Right lobe of liver (tissue), 6 donors: ENCODE data around the gene AKT3. TPM values are rescaled to one million over a fixed set of nuclear protein-coding genes. Genes with fewer than 3 reads are reported as not detected.

Source experiments
- ATAC-seq, 4 donors: fragments of 200-7000 bp; cut with Tn5 transposase; one replicate each; pipeline ENCODE4 v1.9.1; 2020; ENCODE audit warnings: mild to moderate bottlenecking in 4 of 4, moderate library complexity in 4 of 4
- DNase-seq, 3 donors: peaks; one replicate each; pipeline ENCODE4 v3.0.0-alpha.2; 2020
- H3K27ac ChIP-seq, 3 donors: fragments of 200-600 bp; one replicate each; pipeline ENCODE4 v1.8.0; 2022
- H3K27me3 ChIP-seq, 2 donors: fragments of 200-600 bp; one replicate each; pipeline ENCODE4 v1.8.0; 2022
- H3K36me3 ChIP-seq, 4 donors: fragments of 200-600 bp; sonication (generic) in 1 of 4; one replicate each; pipeline versions ENCODE4 v1.5.1 to v1.8.0; 2017 to 2022; ENCODE audit warnings: control low read depth in 1 of 4
- H3K4me1 ChIP-seq, 4 donors: fragments of 200-600 bp; sonication (generic) in 1 of 4; one replicate each; pipeline versions ENCODE4 v1.5.1 to v1.8.0; 2017 to 2022; ENCODE audit warnings: control low read depth in 1 of 4
- H3K4me3 ChIP-seq, 3 donors: fragments of 200-600 bp; one replicate each; pipeline ENCODE4 v1.8.0; 2022
- H3K9me3 ChIP-seq, 4 donors: fragments of 200-600 bp; sonication (generic) in 1 of 4; one replicate each; pipeline versions ENCODE4 v1.5.1 to v1.8.0; 2017 to 2022; ENCODE audit warnings: control low read depth in 1 of 4
- CTCF ChIP-seq, 4 donors: fragments of 200-600 bp in 3 of 4; fragments of 450-650 bp in 1 of 4; IDR thresholded peaks; one replicate each; pipeline versions ENCODE4 v1.5.1 to v1.8.0; 2016 to 2022; ENCODE audit warnings: antibody characterized with exemption in 4 of 4, mild to moderate bottlenecking in 2 of 4
- POLR2A ChIP-seq: fragments of 450-650 bp; IDR thresholded peaks from one replicate; pipeline ENCODE4 v1.6.1; 2017; ENCODE audit warnings: antibody characterized with exemption, mild to moderate bottlenecking
- WGBS: methylation state at CpG from one replicate; pipeline ENCODE4 v1.1.6; 2018; ENCODE audit warnings: low coverage, low lambda C conversion rate; ENCODE audit not compliant: insufficient coverage; ENCODE audit errors: missing lambda C conversion rate; 5-methylcytosine and 5-hydroxymethylcytosine counted together
- intact Hi-C, 2 donors: fragments of 100-400 bp; cut with DNase I; formaldehyde crosslinking; loops; one replicate each; pipeline versions ENCODE4 v1.11.2 to v1.14.1; 2022
- total RNA-seq, 6 experiments: library from RNA; depleted of rRNA in 2 of 6; stranded (reverse); fragments of >200 nt in 2 of 6; fragmentation: NEBNext Ultra II Directional in 3 of 6; extraction: Animal tissue kit (Norgen Biotek cat#: 25700) in 3 of 6; gene quantifications; one replicate each; pipeline versions ENCODE4 v1.1.0 to v1.2.4, GENCODE V29; 2016 to 2023
- donor health status: DM: no; HTN: yes; CAD: no.
- donor health status: DM: no; HTN: no; CAD: no.
- donor health status: DM: no; HTN: no; CAD: no.
- donor health status: DM: no; HTN: yes; CAD: no.
- donor health status: DM: no; HTN: yes; CAD: no.

AKT3 gene
- total RNA-seq, 6 experiments from 2014 or later, result 4.9 to 9.6 (median 6.8) TPM

- Histone ChIP-seq H3K9me3 (no peaks in the 10 kb centered on the region), H3K4me3 (no peak overlapping the region), H3K27ac (no peak overlapping the region), H3K36me3 (no peaks in the 10 kb centered on the region), H3K27me3 (no peaks in the 10 kb centered on the region), H3K4me1 (peaks cover 0 to 2% (median 0%) of the 10 kb centered on the region in 4 donors)
- intact Hi-C loops, result no loop called here
- no peak for ATAC-seq
- 82% methylated on average over 3 of the region's 3 CpGs for WGBS
- no peak for TF ChIP-seq CTCF (IDR thresholded peaks at IDR 0.05)
- TF ChIP-seq POLR2A, result no peak
- DNase-seq, result no peak
Measured at GRCh38 chr1:243725846-243726245, 124.2 kb downstream of the AKT3 start.

GRCh38 chr1:243725075-243725474 is 125.0 kb downstream of the AKT3 start:
- H3K27me3 ChIP-seq, result no peaks in the 10 kb centered on the region
- DNase-seq, result no peak
- no peak overlapping the region for H3K4me3 ChIP-seq
- no peaks in the 10 kb centered on the region for H3K4me1 ChIP-seq
- H3K27ac ChIP-seq, result no peak overlapping the region
- TF ChIP-seq CTCF (IDR thresholded peaks at IDR 0.05), result no peak
- no peak for TF ChIP-seq POLR2A
- no peaks in the 10 kb centered on the region for H3K9me3 ChIP-seq
- intact Hi-C loops, result no loop called here
- ATAC-seq, result no peak
- no peaks in the 10 kb centered on the region for H3K36me3 ChIP-seq
- 77% methylated on average over 3 of the region's 3 CpGs for WGBS

GRCh38 chr1:243723458-243724043 is 126.5 kb downstream of the AKT3 start:
- intact Hi-C loops, result no loop called here
- no peak overlapping the region for H3K27ac ChIP-seq
- H3K4me3 ChIP-seq, result no peak overlapping the region
- WGBS, result 71% methylated on average over 3 of the region's 3 CpGs
- no peak for TF ChIP-seq POLR2A
- no peak for TF ChIP-seq CTCF (IDR thresholded peaks at IDR 0.05)
- no peak for ATAC-seq
- H3K27me3 ChIP-seq, result no peaks in the 10 kb centered on the region
- no peaks in the 10 kb centered on the region for H3K36me3 ChIP-seq
- no peaks in the 10 kb centered on the region for H3K9me3 ChIP-seq
- no peaks in the 10 kb centered on the region for H3K4me1 ChIP-seq
- no peak for DNase-seq

- 86% methylated on average over 3 of the region's 3 CpGs for WGBS
- Histone ChIP-seq H3K27ac (no peak overlapping the region), H3K27me3 (no peaks in the 10 kb centered on the region), H3K4me1 (no peaks in the 10 kb centered on the region), H3K9me3 (no peaks in the 10 kb centered on the region), H3K36me3 (no peaks in the 10 kb centered on the region), H3K4me3 (no peak overlapping the region)
- DNase-seq (no peak), ATAC-seq (no peak)
- intact Hi-C loops, result no loop called here
- no peak for TF ChIP-seq CTCF (IDR thresholded peaks at IDR 0.05)
- no peak for TF ChIP-seq POLR2A
Measured at GRCh38 chr1:243723050-243723449, 127.0 kb downstream of the AKT3 start.

GRCh38 chr1:243719476-243719875 is 130.6 kb downstream of the AKT3 start:
- WGBS, result 100% methylated on average over 2 of the region's 2 CpGs
- H3K4me1 ChIP-seq, result peaks cover 0 to 16% (median 0%) of the 10 kb centered on the region in 4 donors
- no peaks in the 10 kb centered on the region for H3K27me3 ChIP-seq
- ATAC-seq (no peak), DNase-seq (no peak)
- H3K4me3 ChIP-seq, result no peak overlapping the region
- H3K36me3 ChIP-seq, result no peaks in the 10 kb centered on the region
- no peaks in the 10 kb centered on the region for H3K9me3 ChIP-seq
- TF ChIP-seq POLR2A, result no peak
- TF ChIP-seq CTCF (IDR thresholded peaks at IDR 0.05), result no peak
- no peak overlapping the region for H3K27ac ChIP-seq
- intact Hi-C loops, result no loop called here
